Measurements from ENCODE around the gene WDR93. TPM values are rescaled to one million over a fixed set of nuclear protein-coding genes. Genes with fewer than 3 reads are reported as not detected.

Gene WDR93
- total RNA-seq, 1 experiment from 2014 or later, result 0.33 TPM

GRCh38 chr15:89756897-89757296, 66.3 kb downstream of the WDR93 start:
- Mint-ChIP-seq H3K9me3 (ENCODE audit: unreplicated experiment) (no peaks in the 10 kb centered on the region), H3K27ac (ENCODE audit: low read depth, unreplicated experiment) (no peak overlapping the region), H3K27me3 (ENCODE audit: insufficient read depth, unreplicated experiment) (no peaks in the 10 kb centered on the region), H3K4me1 (ENCODE audit: insufficient read depth, unreplicated experiment) (peaks cover 16% of the 10 kb centered on the region), H3K36me3 (ENCODE audit: insufficient read depth, unreplicated experiment) (no peaks in the 10 kb centered on the region), H3K4me3 (ENCODE audit: unreplicated experiment) (no peak overlapping the region)
- no peak for DNase-seq (ENCODE audit: unreplicated experiment)
- POLR2A ChIA-PET, result interaction anchor here (0.7 kb wide), 1 partner anchor 155 kb away, joined by 3 read pairs; no protein-coding TSS in a partner anchor
- BruUV-seq (replicated peaks), result no TSS peak
- CTCF ChIA-PET, result interaction anchor here (0.7 to 7.9 kb wide), 4 partner anchors 119 to 388 kb away, joined by 4 to 271 read pairs (median 50); no protein-coding TSS in a partner anchor
- intact Hi-C loops (cut with micrococcal nuclease), result no loop called here
- TF ChIP-seq, protein P1, sequence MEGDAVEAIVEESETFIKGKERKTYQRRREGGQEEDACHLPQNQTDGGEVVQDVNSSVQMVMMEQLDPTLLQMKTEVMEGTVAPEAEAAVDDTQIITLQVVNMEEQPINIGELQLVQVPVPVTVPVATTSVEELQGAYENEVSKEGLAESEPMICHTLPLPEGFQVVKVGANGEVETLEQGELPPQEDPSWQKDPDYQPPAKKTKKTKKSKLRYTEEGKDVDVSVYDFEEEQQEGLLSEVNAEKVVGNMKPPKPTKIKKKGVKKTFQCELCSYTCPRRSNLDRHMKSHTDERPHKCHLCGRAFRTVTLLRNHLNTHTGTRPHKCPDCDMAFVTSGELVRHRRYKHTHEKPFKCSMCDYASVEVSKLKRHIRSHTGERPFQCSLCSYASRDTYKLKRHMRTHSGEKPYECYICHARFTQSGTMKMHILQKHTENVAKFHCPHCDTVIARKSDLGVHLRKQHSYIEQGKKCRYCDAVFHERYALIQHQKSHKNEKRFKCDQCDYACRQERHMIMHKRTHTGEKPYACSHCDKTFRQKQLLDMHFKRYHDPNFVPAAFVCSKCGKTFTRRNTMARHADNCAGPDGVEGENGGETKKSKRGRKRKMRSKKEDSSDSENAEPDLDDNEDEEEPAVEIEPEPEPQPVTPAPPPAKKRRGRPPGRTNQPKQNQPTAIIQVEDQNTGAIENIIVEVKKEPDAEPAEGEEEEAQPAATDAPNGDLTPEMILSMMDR (IDR thresholded peaks at IDR 0.05; ENCODE audit: unreplicated experiment), result no peak

DNA sequence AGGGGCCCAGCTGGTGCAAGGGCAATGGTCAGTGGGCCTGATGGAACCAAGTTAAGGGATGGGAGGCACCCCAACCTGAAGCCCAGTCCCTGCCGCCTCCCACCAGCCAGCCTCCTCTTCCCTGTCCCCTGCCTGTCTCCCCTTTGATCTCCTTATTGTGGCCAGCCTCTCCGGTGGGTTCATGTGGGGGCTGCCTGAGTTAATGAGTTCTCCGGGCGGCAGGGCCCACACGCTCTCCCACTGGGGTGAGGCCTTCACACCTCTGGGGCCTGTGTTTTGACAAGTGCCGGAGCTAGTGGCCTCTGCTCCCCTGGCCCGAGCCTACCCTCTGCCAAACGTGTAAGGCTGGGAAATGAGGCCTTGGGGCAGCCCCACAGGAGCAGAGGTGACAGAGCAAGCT, 67.7 kb downstream of the WDR93 start:
- Mint-ChIP-seq H3K4me1 (ENCODE audit: insufficient read depth, unreplicated experiment) (peaks cover 16% of the 10 kb centered on the region), H3K27ac (ENCODE audit: low read depth, unreplicated experiment) (no peak overlapping the region), H3K9me3 (ENCODE audit: unreplicated experiment) (no peaks in the 10 kb centered on the region), H3K36me3 (ENCODE audit: insufficient read depth, unreplicated experiment) (no peaks in the 10 kb centered on the region), H3K27me3 (ENCODE audit: insufficient read depth, unreplicated experiment) (no peaks in the 10 kb centered on the region), H3K4me3 (ENCODE audit: unreplicated experiment) (no peak overlapping the region)
- BruUV-seq (replicated peaks), result no TSS peak
- ChIA-PET CTCF (interaction anchor here (0.7 to 7.9 kb wide), 7 partner anchors 14 to 329 kb away, joined by 3 to 271 read pairs (median 4); no protein-coding TSS in a partner anchor), POLR2A (no interaction called here)
- TF ChIP-seq, protein P1 (IDR thresholded peaks at IDR 0.05; ENCODE audit: unreplicated experiment), result no peak
- intact Hi-C loops (cut with micrococcal nuclease), result no loop called here
- no peak for DNase-seq (ENCODE audit: unreplicated experiment)

GRCh38 chr15:89758981-89759380, 68.4 kb downstream of the WDR93 start:
- BruUV-seq (replicated peaks), result no TSS peak
- Mint-ChIP-seq H3K27me3 (ENCODE audit: insufficient read depth, unreplicated experiment) (no peaks in the 10 kb centered on the region), H3K9me3 (ENCODE audit: unreplicated experiment) (no peaks in the 10 kb centered on the region), H3K36me3 (ENCODE audit: insufficient read depth, unreplicated experiment) (no peaks in the 10 kb centered on the region), H3K27ac (ENCODE audit: low read depth, unreplicated experiment) (no peak overlapping the region), H3K4me3 (ENCODE audit: unreplicated experiment) (no peak overlapping the region), H3K4me1 (ENCODE audit: insufficient read depth, unreplicated experiment) (peaks cover 16% of the 10 kb centered on the region)
- POLR2A ChIA-PET, result no interaction called here
- intact Hi-C loops (cut with micrococcal nuclease), result no loop called here
- DNase-seq (ENCODE audit: unreplicated experiment), result no peak
- CTCF ChIA-PET, result interaction anchor here (0.6 to 7.9 kb wide), 15 partner anchors 15 to 831 kb away, joined by 3 to 271 read pairs (median 5); no protein-coding TSS in a partner anchor
- TF ChIP-seq, protein P1 (IDR thresholded peaks at IDR 0.05; ENCODE audit: unreplicated experiment), result no peak

- ChIA-PET POLR2A (interaction anchor here (1.8 to 2.5 kb wide), 2 partner anchors 14 to 77 kb away, joined by 5 to 8 read pairs; no protein-coding TSS in a partner anchor), CTCF (interaction anchor here (0.6 to 7.9 kb wide), 29 partner anchors 8 to 791 kb away, joined by 3 to 271 read pairs (median 7); partner anchors contain the start of genes MESP1 and MESP2)
- no TSS peak for BruUV-seq (replicated peaks)
- TF ChIP-seq, protein P1 (IDR thresholded peaks at IDR 0.05; ENCODE audit: unreplicated experiment), result no peak
- Mint-ChIP-seq H3K4me3 (ENCODE audit: unreplicated experiment) (no peak overlapping the region), H3K9me3 (ENCODE audit: unreplicated experiment) (no peaks in the 10 kb centered on the region), H3K27ac (ENCODE audit: low read depth, unreplicated experiment) (no peak overlapping the region), H3K27me3 (ENCODE audit: insufficient read depth, unreplicated experiment) (no peaks in the 10 kb centered on the region), H3K4me1 (ENCODE audit: insufficient read depth, unreplicated experiment) (peaks cover 11% of the 10 kb centered on the region), H3K36me3 (ENCODE audit: insufficient read depth, unreplicated experiment) (no peaks in the 10 kb centered on the region)
- DNase-seq (ENCODE audit: unreplicated experiment), result no peak
- intact Hi-C loops (cut with micrococcal nuclease), result loop anchor here (1.0 to 5.0 kb wide), 5 partner anchors 20 to 327 kb away; no protein-coding TSS in a partner anchor
Measured at GRCh38 chr15:89759835-89760234, 69.2 kb downstream of the WDR93 start.

Measured in MCF 10A (cell line).